GM13977 (cell line): Measurements from ENCODE around the gene F12.
A peak's percentile ranks its signal among the peaks of the same experiment; 100 is the strongest.

Experiments used
- DNase-seq: peaks from one replicate; pipeline ENCODE4 v3.0.0; 2012; ENCODE audit warnings: low spot score
- in situ Hi-C: fragments of 300-500 bp; cut with MboI; formaldehyde crosslinking; loops from one replicate; pipeline ENCODE4 v1.12.0; 2022; ENCODE audit warnings: low sequenced_read_pairs, low pct_unique_long_range_greater_than_20kb, mixed read lengths, inconsistent platforms; ENCODE audit not compliant: unreplicated experiment
- TF ChIP-seq, protein P1 (sequence below): IDR thresholded peaks from 2 replicates; pipeline ENCODE4 v1.5.1; 2012; ENCODE audit warnings: mild to moderate bottlenecking, control low read depth; ENCODE audit not compliant: insufficient read depth; ENCODE audit errors: extremely low read depth, missing control alignments

The F12 gene

DNA sequence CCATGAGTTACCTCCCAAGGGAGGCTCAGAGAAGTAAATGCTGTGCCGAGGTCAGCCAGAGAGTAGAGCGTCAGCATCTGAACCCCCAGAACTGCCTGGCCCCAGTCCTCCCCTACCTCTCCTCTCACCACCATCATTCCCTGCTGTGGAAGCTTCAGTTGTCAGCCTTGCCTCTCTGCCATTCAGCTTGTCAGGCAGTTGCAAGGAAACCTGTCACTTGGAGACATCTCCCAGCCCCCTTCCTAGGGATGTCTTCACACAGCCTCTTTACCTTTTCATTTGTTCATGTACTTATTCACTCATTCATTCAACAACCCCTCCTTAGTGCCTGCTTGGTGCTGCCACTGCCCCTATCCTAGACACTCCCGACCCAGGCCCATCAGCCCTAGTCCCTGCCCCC, 49.5 kb downstream of the F12 start:
- TF ChIP-seq, protein P1, sequence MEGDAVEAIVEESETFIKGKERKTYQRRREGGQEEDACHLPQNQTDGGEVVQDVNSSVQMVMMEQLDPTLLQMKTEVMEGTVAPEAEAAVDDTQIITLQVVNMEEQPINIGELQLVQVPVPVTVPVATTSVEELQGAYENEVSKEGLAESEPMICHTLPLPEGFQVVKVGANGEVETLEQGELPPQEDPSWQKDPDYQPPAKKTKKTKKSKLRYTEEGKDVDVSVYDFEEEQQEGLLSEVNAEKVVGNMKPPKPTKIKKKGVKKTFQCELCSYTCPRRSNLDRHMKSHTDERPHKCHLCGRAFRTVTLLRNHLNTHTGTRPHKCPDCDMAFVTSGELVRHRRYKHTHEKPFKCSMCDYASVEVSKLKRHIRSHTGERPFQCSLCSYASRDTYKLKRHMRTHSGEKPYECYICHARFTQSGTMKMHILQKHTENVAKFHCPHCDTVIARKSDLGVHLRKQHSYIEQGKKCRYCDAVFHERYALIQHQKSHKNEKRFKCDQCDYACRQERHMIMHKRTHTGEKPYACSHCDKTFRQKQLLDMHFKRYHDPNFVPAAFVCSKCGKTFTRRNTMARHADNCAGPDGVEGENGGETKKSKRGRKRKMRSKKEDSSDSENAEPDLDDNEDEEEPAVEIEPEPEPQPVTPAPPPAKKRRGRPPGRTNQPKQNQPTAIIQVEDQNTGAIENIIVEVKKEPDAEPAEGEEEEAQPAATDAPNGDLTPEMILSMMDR, result no peak
- no peak for DNase-seq
- in situ Hi-C loops, result no loop called here

DNA sequence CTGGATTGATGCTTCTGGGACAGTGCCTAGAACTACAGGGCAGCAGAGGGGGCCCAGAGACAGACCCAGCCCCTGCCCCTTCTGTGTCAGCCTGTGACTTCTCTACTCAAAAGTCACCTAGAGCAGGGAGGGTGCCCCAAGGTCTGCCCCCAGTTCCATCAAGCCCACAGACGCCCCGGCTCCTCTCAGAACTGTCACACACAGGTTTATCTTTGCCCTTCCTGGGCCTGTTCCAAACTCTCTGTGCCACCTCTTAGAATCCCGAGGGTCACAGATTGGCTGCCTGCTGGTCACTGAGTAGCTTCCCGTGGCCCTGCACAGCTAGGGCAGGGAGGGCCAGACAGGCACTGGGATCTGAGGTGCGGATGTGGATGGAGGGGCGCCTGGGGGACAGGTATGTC, 49.9 kb downstream of the F12 start:
- in situ Hi-C loops, result no loop called here
- TF ChIP-seq, protein P1, result no peak
- DNase-seq, result no peak

DNA sequence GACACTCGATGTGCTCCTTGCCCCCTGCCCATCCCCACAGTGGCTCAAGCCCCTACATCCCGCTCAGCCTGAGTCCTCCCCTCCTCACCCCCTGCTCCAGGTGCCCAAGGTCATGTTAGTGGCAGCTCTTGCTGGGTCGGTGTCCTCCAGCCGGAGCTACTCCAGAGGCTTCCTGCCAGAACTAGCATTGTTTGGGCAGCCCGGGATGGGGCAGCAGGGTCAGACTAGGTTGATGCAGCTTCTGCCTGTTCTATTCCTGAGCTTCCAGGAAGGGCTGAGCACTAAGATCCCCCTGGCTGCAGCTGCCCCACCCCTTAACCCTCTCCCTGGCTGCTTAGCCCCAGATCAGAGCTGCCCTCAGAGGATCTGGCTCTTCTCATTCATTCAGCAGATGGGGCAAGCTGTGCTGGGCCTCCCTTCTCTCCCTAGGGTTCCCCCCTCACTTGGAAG, 51.0 kb downstream of the F12 start:
- no peak for DNase-seq
- in situ Hi-C loops, result no loop called here
- TF ChIP-seq, protein P1, result no peak

DNA sequence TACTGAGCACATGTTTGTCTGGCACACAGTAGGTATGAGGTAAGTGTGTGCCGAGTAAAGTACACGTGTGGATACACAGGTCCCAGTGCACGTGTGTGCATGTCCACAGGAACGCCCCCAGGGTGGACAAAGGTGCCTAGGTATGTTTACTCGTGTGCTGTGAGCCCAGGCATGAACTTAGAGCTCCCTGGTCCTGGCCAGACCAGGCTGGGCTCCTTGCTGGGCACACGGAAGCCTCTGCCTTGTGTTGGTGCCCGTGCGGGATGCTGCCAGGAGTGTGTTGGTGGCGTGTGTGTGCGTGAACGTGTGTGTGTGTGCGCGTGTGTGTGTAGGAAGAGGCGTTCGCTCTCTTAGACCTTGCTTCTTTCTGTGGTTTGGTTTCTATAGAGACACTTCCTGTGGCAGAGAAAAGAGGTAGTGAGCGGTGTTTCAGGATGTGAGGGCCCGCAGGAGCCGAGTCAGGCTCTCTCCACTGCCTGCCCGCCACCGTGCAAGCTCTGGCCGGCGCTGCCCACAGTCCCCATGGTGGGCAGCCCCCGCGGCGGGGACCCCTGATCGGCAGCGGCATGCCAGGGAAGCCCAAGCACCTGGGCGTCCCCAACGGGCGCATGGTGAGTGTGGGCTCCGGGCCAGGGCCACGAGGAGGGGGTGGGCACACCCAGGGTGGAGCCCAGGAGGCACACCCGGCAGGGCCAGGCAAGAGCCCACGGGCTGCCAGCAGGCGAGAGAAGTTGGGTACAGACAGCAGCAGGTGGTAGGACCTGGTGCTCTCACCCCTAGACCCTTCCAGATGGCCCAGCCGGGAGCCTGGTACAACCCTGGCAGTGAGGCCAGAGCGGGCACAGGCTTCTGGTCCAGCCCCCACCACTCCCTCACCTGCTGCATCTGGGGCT, 51.7 kb downstream of the F12 start, which contains the start of gene RGS14:
Gene RGS14 (plus strand): TSS at position 466 of the 893 bp plus-strand sequence. CDS start 101 bp downstream, at position 567.
- DNase-seq, result peak; percentile 91
- in situ Hi-C loops, result no loop called here
- TF ChIP-seq, protein P1, result no peak

DNA sequence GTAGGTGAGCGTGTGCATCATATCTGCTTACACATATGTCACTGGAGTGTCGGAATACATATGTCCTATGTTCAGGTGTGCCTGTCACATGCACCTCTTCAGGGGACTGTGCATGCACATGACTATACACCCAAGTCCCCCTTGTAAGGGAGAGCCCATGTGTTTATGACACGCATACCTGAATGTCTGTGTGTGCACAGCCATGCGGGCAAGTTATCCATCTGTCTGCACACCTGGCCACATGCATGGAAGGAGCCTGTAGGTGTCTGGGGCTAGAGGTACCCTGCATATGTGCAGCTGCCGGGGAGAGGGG, 52.3 kb downstream of the F12 start:
- in situ Hi-C loops, result no loop called here
- TF ChIP-seq, protein P1, result no peak

DNA sequence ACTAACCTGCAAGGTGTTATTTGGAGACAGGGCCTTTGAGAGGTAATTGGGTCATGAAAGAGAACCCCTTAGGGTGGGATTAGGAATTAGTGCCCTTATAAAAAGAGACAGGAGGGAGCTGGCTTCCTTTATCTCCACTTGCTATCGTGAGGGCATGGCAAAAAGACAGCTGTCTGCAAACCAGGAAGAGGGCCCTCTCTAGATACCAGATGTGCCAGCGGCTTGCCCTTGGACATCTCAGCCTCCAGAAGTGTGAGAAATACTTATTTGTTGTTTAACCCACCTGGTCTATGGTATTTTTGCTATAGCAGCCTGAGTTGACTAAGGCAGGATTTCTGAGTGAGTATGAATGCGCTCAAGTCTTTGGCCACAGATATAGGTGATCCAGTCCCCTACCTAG, 52.6 kb downstream of the F12 start:
- no peak for DNase-seq
- TF ChIP-seq, protein P1, result no peak
- in situ Hi-C loops, result no loop called here

More for the DNA sequence above, 52.3 kb downstream of the F12 start:
- DNase-seq, result no peak
